Loucy (cell line): ENCODE data around the gene SUPT20H.

Experiments
- H2AFZ ChIP-seq: fragments of 200-600 bp; sonication (generic); 2 replicates; pipeline ENCODE4 v1.6.0; 2016; ENCODE audit warnings: antibody characterized with exemption, mild to moderate bottlenecking, low read length, moderate library complexity
- H3F3A ChIP-seq: fragments of 200-600 bp; 2 replicates; pipeline ENCODE4 v1.6.0; 2016; ENCODE audit warnings: antibody characterized with exemption, low read depth, mild to moderate bottlenecking
- H3K27me3 ChIP-seq: fragments of 200-600 bp; sonication (generic); 2 replicates; pipeline ENCODE4 v1.6.1; 2014; ENCODE audit warnings: low read length, mild to moderate bottlenecking; ENCODE audit not compliant: insufficient read depth, poor library complexity, severe bottlenecking
- H3K36me3 ChIP-seq: fragments of 200-600 bp; sonication (generic); 2 replicates; pipeline ENCODE4 v1.6.1; 2016; ENCODE audit warnings: low read length; ENCODE audit not compliant: insufficient read depth
- H3K4me1 ChIP-seq: fragments of 200-600 bp; sonication (generic); 2 replicates; pipeline ENCODE4 v1.5.1; 2014; ENCODE audit warnings: low read length, mild to moderate bottlenecking; ENCODE audit not compliant: insufficient read depth, poor library complexity, severe bottlenecking
- H3K4me2 ChIP-seq: fragments of 200-600 bp; sonication (generic); 2 replicates; pipeline ENCODE4 v1.6.0; 2014; ENCODE audit warnings: antibody characterized with exemption, low read length, low read depth, mild to moderate bottlenecking; ENCODE audit not compliant: poor library complexity, severe bottlenecking
- H3K4me3 ChIP-seq: fragments of 200-600 bp; sonication (generic); 2 replicates; pipeline ENCODE4 v1.5.1; 2014; ENCODE audit warnings: low read length, mild to moderate bottlenecking, mixed read lengths; ENCODE audit not compliant: poor library complexity, severe bottlenecking
- H3K79me2 ChIP-seq: fragments of 200-600 bp; sonication (generic); 2 replicates; pipeline ENCODE4 v1.6.1; 2014; ENCODE audit warnings: low read length; ENCODE audit not compliant: insufficient read depth
- H3K9ac ChIP-seq: fragments of 200-600 bp; sonication (generic); 2 replicates; pipeline ENCODE4 v1.6.0; 2014; ENCODE audit warnings: mild to moderate bottlenecking, low read depth, low read length, moderate library complexity; ENCODE audit not compliant: poor library complexity, severe bottlenecking
- H3K9me2 ChIP-seq: fragments of 200-600 bp; sonication (generic); replicated peaks from 2 replicates; pipeline ENCODE4 v1.6.1; 2016; ENCODE audit warnings: low read depth, low read length, mixed read lengths
- H3K9me3 ChIP-seq: fragments of 200-600 bp; sonication (generic); 2 replicates; pipeline ENCODE4 v1.6.1; 2014; ENCODE audit warnings: mild to moderate bottlenecking, antibody characterized with exemption, low read length, low read depth; ENCODE audit not compliant: insufficient read depth
- H4K20me1 ChIP-seq: fragments of 200-600 bp; sonication (generic); 2 replicates; pipeline ENCODE4 v1.6.0; 2014; ENCODE audit warnings: antibody characterized with exemption, low read length, mild to moderate bottlenecking; ENCODE audit not compliant: insufficient read depth, poor library complexity, severe bottlenecking
- CTCF ChIP-seq: fragments of 200-600 bp; sonication (generic); conservative IDR thresholded peaks from 2 replicates; pipeline ENCODE4 v1.5.1; 2014; ENCODE audit warnings: mild to moderate bottlenecking, antibody characterized with exemption, low read length
- EZH2phosphoT487 ChIP-seq: fragments of 200-600 bp; IDR thresholded peaks from 2 replicates; pipeline ENCODE4 v1.6.1; 2018; ENCODE audit warnings: antibody characterized with exemption, mild to moderate bottlenecking, moderate library complexity, borderline replicate concordance

Gene SUPT20H

DNA sequence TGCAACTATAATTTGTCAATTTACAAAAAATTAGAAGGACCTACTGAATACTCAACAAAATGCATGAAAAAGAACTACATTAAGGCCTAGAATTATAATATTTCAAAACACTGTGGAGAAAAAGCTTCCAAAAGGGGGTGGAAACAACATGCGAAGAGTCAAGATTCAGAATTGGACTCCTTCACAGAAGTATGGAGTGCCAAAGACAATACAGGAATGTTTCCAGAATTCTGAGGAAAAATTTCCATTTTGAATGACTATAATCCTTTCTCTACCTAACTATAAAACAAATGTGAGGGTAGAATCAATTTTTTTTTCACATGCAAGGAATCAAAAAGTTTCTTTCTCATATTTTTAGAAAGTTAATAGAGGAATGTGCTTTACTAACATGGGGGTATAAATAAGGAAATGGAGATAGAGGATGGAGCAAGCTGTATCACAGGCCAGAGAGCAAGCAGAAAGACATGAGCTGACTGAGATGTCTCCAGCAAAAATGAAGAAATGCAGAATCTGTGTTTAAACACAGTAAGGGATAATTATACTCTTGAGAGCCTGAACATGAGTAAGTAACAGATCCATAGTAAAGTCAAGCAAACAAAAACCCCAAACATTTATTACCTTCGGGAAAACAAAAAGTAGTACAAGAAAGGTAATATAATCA lies 99.9 kb downstream of the SUPT20H start:
- Histone ChIP-seq H3K79me2 (no peaks in the 10 kb centered on the region), H3K9me2 (no peaks in the 10 kb centered on the region)
- TF ChIP-seq CTCF = no peak
- no peak for TF ChIP-seq EZH2phosphoT487

More for the DNA sequence above, 99.9 kb downstream of the SUPT20H start:
- no peaks in the 10 kb centered on the region for H4K20me1 ChIP-seq
- no peak overlapping the region for H3K9ac ChIP-seq
- no peaks in the 10 kb centered on the region for H3K4me1 ChIP-seq
- H3K9me3 ChIP-seq = no peaks in the 10 kb centered on the region
- H3F3A ChIP-seq = no peaks in the 10 kb centered on the region
- H2AFZ ChIP-seq = no peak overlapping the region
- H3K4me3 ChIP-seq = no peak overlapping the region
- H3K27me3 ChIP-seq = no peaks in the 10 kb centered on the region
- H3K36me3 ChIP-seq = peaks cover 51% of the 10 kb centered on the region; the same call in 1 of the 2 replicates
- H3K4me2 ChIP-seq = no peak overlapping the region
